GM21529 (cell line): Measurements from ENCODE around the gene CLDN25.

ENCODE experiments used
- ATAC-seq: cut with Tn5 transposase; IDR thresholded peaks from one replicate; pipeline ENCODE4 v1.9.1; 2021; ENCODE audit not compliant: unreplicated experiment

CLDN25 gene

DNA sequence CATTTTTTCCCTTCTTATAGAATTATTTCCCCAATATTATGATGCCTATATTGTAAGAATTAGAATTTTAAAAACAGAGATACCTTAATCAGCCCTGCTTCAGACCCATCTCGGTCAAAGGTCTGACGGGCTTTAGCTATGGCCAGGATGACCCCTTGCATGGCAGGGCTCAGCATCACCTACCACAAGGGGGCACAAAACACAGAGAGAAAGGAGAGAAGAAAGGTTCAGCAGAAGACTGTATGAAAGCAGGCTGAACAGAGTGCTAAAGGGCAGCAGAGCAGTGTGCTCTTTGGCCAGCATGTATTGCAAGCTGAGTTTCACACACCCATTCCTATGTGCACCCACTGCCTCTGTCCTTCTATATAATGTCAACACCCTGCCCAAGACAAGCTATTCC, 26.8 kb downstream of the CLDN25 start:
- peak; percentile 59 for ATAC-seq

DNA sequence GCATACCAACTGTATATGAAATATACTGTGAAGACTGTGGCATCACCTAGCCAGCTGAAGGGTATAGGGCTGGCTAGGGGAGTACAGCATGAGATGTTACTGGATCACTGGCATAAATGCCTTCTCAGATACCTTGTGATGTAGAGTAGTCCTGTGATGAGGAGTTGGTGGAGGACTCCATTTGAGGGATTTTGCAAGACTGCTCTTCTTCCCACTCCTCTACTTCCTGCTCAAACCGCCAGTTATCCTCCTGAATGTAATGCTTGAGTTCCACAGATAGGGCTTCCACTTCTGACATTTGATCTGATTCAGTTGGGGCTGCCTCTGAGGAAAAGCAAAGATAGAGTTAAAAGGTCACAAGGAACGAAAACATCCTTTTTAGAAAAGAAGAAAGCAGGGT, 29.3 kb downstream of the CLDN25 start:
- no peak for ATAC-seq

DNA sequence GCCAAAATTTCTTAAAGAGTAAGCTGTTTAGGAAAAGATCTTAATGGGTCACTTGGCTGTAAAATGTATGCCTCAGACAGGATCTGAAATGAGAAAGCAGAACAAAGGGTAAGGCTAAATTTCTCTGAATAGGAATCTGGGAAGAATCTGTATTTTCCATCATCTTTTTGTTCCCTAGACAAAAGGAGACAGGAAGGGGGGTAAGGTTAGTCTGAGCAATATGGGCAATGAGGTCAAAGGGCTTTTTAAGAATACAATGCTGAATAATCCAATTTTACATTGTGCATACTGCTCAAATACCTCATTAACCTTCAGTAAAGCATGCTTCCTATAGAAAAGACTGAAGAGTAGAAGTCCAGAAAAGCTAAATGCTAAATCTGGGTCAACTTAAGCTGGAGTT, 34.6 kb downstream of the CLDN25 start:
- ATAC-seq, result no peak

DNA sequence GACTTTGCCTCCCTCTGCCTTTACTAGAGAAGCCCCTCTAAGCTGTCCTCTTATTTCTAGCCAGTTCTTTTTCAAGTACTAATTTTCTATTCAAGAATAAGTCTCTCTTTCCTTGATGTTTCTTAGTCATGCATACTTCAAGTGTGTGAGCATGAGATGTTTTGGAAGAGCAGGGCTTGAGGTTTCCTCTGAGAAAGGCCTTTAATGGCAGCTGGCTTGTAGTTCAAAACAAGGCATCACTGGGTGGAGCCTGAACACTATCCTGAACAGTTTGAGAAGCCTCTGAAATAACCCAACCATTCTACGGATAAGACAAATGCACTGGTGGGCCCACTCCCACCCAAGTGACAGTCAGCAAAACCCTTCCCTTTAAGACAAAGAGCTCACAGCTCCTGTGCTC, 37.6 kb downstream of the CLDN25 start:
- ATAC-seq, result no peak

DNA sequence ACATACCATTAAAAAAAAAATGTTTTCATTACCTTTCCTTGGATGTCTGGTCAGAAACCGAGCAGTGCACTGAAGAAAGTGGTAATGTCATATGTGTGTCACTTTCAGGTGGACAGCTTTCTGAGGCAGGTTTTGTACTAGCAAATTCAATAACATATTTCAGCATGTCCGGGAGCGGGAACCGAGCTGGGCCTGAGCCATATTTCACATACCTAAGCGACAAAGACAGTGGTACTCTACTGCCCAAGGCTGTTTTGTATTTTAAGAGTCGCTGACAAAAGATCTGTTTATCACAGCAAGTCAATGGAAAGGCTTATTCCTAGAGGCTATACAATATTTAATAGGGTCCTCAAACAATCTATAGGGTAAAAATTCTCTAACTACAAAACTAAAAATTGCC, 38.0 kb downstream of the CLDN25 start:
- no peak for ATAC-seq

DNA sequence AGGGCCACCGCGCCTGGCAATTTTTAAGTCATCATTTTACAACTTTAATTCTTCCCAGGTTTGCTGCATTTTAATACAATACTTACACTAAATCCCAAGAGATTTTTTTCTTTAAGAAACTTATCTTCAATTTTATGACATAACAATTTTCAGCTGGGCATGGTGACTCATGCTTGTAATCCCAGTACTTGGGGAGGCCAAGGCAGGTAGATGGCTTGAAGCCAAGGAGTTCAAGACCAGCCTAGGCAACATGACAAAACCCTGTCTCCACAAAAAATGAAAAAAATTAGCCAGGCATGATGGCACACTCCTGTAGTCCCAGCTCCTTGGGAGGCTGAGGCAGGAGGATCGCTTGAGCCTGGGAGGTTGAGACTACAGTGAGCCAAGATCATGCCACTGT, 38.8 kb downstream of the CLDN25 start:
- ATAC-seq, result no peak

DNA sequence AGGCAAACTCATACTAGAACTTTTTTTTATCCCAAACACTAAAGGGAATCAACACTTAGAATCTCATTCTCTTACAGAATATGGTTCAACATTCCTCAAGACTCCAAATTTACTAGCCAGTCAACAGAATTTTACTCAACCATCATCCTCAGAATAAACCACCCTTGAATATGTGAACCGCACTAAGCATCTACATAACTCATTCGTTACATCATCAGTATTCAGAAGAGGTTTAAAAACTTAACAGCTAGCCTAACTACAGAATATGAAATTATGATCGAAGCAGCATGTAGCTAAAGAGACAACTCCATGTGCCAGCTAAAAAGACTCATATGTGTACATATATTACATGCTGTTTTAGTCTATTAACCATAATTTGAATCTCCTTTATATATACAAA, 47.9 kb downstream of the CLDN25 start:
- ATAC-seq, result no peak

DNA sequence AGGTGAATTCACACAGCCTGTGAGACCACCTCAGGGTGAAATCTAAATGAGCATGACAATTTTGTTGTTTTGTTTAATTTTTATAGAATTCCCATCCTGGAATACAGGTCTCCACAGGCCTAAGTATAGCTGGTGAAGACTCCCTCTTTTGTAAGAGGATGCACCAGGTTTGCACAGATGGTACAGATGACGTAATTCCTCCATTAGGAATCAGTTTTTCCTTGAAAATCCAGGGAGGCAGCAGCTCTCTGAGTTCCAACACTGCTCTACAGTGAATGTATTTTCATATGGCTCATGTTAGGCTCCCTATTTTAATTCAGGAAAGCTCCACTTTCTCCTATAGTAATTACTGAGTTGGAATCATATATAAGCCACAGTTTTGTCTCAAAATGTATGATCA, 48.6 kb downstream of the CLDN25 start:
- no peak for ATAC-seq

DNA sequence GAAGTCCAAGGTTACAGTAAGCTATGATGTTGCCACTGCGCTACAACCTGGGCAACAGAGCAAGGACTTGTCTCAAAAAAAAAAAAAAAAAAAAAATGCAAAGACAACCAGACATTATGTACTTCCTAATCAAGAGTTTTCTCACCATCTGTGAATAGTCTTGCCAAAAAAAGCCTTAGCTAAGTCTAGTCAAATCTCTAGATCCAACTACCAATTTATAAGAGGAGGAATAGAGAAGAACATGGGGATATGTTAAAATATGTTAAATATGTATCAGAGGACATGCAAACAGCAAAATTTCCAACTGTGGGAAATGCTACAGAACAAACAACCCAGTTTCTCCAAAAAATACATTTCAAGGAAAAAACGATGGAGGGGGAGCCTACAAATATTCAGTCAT, 50.2 kb downstream of the CLDN25 start:
- ATAC-seq, result no peak
